Pulmonary artery endothelial cell (primary cell): Measurements from ENCODE around the gene BAHCC1. TPM values are rescaled to one million over a fixed set of nuclear protein-coding genes. Genes with fewer than 3 reads are reported as not detected.

Experiments
- DNase-seq: peaks from one replicate; pipeline ENCODE4 v3.0.0-alpha.2; 2011; ENCODE audit warnings: low read depth, low spot score
- total RNA-seq: library from RNA; depleted of rRNA; stranded (reverse); fragments of >200 nt; gene quantifications from 2 replicates; pipeline ENCODE4 v1.2.3, GENCODE V29; 2014

BAHCC1 gene
- total RNA-seq, 1 donor from 2014 or later: 2.8 TPM

DNA sequence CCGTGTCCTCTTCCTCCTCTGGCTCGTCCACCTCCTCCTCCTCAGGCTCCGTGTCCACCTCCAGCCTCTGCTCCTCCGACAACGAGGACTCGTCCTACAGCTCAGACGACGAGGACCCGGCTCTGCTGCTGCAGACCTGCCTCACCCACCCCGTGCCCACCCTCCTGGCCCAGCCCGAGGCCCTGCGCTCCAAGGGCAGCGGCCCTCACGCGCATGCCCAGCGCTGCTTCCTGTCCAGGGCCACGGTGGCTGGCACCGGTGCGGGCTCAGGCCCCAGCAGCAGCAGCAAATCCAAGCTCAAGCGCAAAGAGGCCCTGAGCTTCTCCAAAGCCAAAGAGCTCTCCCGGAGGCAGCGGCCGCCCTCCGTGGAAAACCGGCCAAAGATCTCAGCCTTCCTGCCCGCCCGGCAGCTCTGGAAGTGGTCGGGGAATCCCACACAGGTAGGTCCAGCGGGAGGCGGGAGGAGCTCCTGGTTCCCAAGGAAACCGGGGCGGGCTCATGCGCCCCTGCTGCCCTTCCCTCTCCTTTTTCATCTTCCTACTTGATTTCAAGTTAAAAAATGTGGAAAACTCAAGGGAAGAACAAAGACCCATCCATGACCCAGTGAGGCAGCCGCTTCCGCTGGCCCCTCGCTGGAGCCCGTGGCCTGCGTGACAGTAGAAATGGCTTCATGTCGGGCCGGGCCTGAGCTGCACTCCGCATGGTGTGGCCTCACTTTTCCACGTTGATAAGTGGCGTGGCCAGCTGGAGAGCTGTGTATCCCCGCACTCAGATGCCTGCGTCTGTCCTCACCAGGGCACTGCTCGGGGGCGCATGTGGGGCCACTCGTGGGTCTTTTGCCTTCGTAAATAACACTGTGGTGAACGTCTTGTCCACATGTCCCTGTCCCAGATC, 66.6 kb downstream of the BAHCC1 start:
- no peak for DNase-seq

DNA sequence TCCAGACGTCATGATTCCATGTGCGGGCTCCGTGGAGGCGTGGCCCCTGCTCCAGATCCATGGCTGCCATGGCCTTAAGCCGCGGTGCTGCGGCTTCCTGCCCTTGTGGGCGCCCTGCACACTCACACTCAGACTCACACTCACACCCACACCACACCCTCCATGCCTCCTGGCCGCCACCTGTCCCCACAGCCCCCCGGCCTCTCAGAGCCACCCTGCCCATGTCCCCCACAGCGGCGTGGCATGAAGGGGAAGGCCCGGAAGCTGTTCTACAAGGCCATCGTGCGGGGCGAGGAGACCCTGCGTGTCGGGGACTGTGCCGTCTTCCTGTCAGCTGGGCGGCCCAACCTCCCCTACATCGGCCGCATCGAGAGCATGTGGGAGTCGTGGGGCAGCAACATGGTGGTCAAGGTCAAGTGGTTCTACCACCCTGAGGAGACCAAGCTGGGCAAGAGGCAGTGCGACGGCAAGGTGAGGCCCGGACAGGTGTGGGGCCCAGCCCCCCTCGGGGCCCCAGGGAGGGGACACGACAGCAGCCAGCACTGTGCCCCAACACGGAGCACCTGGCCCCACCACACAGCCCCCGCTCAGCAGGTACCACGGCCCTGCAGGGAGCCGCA, 67.4 kb downstream of the BAHCC1 start:
- DNase-seq: no peak

DNA sequence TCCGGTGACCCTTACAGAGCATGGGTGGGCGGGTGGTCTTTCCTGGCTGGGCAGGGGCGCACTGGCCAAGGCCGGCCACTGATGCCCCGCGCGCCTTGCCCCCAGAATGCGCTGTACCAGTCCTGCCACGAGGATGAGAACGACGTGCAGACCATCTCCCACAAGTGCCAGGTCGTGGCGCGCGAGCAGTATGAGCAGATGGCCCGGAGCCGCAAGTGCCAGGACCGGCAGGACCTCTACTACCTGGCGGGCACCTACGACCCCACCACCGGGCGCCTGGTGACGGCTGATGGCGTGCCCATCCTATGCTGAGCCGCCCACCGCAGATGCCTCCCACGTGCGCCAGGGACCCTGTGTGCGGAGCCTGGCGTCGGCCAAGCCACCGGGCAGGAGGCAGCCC, 68.2 kb downstream of the BAHCC1 start:
- DNase-seq: no peak

DNA sequence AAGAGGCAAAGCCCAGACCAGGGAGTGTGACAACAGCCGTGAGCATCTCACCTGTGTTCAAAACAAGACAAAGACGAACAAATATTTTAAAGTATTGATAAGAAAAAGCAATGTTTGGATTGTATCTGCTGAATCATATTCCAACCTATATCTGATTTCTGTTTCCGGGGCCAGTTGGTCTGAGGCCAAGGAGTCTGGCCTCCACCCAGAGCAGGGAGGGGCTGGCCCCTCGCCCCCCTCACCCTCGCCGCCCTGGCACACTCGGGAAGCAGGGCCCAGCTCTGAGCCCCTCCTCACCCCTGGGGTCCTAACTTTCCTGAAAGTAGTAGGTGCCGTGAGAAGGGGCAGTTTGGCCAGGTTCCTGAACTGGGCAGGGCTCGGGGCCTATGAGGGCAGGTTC, 69.3 kb downstream of the BAHCC1 start:
- no peak for DNase-seq

DNA sequence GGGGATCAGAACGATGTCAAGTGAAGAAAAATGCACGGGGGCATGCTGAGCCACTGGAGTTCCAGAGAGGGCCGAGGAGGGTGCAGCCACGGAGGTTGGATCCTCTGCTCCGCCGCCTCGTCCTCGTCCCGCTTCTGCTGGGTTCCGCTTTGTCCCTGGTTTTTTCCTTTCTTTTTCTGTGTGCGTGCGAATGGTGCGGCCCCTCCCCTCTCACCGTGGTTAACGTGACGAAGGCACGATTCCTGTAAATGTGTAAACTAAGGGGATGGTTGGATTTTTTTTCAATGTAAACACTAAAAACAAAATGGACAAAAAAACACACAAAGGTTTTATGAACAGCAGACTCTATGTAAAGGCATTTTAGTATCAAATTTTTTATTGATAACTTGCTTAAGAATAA, 70.7 kb downstream of the BAHCC1 start:
- DNase-seq: no peak

DNA sequence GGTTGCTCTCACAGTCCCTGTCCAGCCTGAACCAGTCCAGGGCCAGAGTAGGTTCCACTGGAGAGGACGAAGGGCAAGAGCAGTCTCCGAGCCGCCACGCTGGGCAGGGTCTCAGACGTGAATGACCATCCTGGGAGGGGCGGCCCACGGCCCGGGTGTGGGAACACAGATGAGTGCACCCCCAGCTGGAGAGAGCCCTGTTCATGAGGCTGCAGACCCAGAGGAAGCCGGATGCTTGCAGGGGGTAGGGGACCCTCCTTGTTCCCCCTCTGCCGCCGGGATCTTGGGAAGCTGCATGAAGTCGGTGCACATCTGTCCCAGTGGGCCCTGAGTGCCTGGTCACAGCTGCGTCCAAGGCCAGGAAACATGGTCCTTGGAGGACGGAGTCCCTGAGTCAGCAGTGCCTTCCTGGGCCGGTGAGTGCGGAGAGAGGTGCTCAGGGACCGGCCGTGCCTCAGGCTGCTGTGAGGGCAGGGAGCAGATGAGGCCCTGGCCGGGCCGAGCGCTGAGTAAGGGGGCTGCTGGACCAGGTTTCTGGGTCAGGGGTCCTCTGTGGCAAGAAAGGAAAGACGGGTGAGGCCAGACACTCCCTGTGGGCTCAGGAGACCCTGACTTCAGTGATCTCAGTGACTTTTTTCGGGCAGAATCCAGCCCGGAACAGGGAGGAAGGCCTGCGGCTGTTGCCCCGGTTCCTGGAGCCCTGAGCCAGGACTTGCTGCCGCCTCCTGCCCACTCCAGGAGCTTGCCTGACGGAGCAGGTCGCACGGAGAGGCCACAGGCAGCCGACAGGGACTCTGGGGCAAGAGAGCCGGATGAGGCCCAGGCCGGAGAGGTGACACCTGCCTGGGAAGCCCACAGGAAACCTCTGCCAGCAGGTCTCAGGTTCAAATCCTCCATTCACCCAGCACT, 71.6 kb downstream of the BAHCC1 start:
- DNase-seq: no peak

DNA sequence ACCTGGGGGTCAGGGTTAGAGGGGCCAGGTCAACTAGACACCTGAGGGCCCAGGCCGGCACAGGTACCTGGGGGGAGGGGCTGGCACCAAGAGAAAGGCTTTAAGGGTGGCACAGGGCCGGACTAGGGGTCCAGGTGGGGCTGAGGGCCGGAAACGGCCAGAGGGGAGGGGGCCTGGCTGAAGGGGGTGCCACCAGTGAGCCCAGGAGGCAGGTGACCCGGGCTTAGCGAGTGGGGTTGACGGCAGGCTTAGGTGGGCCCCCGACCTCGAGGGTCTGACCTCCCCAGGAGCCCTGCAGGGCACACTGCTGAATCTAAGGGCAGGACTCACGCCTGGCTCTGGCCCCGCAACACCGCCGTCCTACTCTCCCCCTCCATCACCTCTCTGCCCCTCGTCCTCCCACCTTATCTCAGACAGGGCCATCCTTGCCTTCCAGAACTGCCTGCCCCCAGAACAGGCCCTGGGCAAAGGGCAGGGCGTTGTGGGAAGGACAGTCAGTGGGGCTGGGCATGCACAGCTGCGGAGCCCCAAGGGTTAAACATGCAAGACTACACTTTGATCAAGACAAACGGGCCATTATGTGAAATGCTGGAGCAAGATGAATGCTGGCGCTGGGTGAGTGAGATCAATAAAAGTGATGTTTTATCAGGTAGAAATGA, 73.0 kb downstream of the BAHCC1 start:
- no peak for DNase-seq

DNA sequence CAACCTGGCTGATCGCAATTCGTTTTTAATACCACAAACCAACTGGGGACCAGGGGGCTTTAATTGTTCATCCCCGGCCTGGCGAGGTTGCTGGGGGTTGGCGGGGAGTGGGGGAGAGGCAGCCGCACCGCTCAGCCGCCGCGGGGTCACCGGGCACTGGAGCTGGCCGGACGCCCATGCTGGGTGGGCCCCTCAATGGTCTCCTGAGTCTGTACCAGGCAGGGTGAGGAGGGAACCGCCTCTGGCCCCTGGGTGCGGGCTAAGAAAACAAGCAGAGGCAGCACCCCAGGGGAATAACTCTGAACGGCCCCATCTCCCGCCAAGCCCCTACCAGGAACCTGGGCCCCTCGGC, 73.5 kb downstream of the BAHCC1 start:
- no peak for DNase-seq

DNA sequence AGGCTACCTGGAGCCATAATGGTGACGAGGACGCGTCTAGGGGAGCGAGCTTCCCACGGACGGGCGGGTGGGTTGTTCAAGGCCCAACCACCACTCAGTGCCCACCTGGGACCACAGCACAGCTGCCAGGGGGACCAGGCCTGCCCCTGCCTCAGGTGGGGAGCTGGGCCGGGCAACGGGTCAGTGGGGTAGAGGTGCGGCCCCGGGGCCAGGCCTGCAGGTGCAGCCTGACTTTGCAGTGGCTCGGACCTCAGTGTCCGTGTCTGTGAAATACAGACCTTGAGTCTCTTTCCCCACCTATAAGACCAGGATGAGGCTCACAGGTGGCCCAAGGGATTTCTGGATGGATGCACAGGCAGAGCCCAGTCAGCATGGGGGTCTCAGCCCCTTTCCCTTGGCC, 74.0 kb downstream of the BAHCC1 start:
- no peak for DNase-seq

DNA sequence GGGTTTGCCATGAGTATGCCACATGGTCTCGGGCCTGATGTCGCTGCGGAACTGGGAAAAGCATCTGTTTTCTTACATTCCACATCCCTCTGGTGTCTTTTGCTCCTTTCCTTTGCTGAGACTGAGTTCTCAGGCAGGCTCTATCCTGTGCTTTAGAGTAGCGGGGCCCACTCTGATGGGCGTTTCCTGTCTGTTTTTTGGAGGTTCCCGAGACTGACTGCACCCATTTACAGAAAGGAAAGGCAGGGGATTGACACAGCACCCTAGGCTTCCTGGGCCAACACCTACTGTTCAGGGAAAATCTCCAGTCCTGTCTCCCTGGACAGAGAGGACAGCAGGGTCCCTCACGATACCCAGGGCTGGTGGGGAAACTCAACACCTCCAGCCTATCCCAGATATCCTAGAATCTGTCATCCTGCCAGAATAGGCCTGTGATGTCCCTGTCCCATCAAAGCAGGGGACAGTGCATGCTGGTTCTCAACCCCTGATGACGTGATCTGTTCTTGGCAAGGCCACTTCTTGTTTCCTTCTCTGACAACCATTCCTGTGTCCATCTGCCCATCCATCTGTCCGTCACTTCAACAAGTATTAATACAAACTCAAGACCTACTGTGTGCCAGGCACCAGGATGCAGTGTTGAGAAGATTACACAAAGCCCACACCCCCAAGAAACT, 75.2 kb downstream of the BAHCC1 start:
- no peak for DNase-seq

DNA sequence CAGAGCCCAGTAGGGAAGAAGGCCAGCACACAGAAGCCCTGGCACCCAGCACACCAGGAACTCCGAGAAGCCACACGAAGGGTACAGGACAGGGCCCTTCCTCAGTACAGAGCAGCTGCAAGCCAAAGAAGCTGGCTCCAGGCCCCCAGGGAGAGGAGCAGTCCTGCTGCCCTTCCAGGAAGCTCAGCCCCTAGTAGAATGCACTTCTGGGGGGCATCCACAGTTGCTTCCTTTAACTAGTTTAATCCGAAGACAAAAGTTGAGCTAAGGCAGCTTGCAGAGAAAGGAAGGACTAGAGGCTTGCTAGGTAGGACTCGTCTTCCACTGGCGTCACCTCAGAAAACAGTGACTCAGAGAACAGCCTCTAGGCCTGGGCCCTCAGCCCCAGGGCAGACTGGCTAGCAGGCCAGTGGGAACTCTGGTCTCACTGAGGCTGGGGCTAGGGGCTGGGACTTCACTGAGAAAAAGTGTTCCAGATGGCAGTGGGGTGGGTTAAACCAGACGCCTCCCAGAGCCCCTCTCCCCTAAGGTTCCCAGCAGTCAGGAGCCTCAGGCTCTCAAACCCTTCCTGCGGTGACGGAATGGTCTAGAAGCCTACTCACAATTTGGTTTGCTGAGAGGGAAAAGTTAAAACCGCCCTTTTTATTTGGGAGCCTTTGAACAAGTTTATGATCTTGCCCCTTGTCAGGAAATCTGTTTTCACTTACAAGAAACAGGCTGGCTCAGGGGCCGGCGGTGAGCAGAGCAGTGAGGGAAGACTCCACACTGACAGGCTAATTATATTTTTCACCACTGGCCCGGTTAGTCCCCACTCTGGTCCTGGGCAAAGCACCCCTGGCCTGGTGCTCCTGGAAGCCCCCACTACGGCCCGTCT, 75.9 kb downstream of the BAHCC1 start:
- DNase-seq: no peak

DNA sequence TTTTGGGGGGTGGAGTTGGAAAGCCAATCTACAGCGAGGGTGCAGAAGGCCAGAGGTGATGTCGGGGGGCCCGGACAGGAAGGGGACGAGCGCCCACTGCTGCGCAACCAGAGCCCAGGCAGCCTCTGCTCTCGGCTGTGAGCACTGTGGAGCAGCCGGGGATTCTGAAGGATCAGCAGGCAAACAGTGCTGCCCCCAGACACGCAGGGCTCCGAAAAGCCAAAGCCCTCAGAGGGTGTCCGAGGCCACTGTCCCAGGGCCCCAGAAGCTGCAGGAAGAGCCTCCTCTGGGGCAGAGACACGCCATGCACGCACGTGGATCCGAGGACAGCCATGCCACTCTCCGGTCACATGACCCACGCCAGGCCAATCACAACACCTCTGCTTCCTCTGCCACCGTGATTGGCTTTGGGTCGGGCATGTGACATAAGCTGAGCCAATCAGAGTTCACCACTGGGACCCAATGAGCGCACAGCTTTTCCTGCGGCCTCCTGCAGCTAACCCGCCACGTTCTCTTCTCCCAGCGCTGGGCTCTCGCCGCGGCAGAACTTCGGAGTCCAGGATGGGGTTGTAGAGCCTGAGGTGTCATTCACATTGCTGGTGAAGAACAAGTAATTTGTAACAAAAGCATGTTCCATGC, 76.7 kb downstream of the BAHCC1 start:
- no peak for DNase-seq

DNA sequence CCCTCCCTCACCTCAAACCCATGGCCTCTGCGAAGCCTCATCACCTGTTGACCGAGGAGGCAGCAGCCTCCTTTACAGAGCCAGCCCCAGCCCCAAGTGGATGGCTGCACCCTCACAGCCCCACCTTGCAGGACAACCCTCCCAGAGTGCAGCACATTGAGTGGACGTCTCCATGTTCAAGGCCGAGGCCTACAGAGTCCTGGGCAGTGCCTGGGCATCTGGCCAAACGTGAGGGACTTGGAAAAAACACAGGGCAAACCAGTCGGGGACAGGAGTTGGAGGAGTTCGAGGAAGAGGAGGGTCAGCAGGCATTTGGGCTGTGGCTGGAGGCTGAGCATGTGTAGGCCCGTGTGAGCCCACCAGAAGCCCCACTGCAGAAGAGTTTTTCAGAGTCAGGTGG, 77.8 kb downstream of the BAHCC1 start:
- no peak for DNase-seq

DNA sequence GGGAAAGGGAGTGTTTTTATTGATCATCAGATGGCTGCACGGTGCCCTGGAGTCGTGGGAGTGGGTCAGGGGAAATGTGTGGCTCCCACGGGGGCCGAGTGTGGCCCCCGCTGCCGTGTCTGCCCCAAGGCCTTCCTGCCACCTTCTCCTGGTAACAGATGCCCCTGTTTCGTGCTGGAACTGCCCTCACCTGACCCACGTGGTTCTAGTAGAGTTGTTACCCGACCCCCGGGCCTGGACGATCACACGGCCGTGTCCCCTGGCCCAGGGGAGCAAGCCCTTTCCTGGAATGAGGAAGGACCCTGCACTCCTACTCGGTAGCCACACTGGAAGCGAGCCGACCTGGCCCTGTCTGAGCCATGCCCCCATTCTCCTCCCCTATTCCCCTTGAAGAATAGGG, 79.7 kb downstream of the BAHCC1 start:
- no peak for DNase-seq

DNA sequence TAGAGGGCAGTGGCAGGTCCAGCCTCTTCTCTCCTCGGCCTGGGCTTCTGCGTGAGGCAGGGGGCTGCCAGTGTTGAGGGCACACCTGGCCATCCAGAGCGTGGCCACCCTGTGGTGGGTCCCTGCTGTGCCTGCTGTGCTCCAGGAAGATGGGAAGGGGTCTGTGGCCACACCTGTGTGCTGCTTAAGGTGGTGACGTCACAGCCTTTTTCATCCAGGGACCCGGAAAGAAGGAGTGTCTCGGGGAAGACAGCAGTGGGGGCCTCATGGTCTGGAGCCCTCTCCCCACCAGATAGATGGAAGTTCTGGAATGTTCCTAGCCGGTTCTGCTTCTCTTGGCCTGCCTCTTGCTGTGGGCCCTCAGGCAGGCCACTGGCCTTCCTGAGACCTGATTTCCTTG, 80.8 kb downstream of the BAHCC1 start:
- DNase-seq: no peak

DNA sequence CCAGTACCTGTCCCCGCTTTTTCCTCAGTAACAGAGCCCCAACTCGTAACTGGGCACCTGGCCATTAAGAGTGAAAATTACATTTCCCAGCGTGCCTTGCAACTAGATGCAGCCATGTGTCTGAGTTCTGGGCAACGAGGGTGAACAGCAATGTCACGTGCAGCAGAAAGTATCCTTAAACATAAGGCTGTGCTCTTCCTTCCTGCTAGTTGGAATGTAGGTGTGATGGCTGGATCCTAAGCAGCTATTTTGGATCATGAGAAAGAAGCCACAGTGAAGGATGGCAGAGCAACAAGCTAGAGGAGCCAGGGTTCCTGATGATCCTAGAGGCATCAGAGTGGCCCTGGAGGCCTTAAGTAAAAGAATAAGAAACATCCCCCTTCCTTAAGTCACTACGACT, 81.4 kb downstream of the BAHCC1 start:
- no peak for DNase-seq

DNA sequence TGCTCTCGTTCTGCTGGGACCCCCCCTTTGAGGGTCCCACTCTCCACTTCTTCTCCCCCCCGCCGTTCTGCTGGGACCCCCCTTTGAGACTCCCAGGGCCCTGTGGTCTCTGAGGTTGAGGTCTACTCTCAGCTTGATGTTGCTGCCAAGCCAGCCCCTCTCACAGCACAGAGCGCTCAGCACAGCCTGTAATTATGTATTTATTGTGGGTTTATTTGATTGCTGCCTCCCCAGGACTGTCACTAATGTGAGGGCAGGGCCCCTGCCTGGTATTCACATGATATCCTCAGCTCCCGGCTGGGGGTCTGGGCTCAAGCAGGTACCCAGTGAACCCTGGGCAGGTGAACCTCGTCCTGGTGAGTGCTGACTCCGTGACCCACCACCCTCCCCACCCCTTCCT, 81.9 kb downstream of the BAHCC1 start:
- DNase-seq: no peak

DNA sequence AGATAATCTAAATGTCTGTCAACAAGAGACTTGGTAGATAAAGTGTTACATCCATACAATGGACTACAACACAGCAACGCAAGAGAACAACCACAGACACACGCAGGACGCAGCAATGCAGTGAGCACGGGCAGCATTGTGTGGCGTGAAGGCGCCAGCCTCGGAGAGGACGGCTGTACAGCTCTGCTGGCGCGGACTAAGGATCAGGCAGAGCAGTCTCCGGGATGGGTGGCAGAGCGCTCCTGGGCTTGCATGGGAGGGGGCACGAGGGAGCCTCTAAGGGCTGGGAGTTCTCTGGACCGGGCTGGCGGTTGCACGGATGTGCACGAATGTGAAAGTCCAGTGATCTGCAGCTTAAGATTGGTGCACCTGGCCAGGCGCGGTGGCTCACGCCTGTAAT, 82.9 kb downstream of the BAHCC1 start:
- DNase-seq: no peak
